DOHH2 (cell line): ENCODE results near the gene TMEM33.

Experiments
- H3F3A ChIP-seq: fragments of 200-600 bp; sonication (generic), shearing (Covaris generic); 2 replicates; pipeline ENCODE4 v1.6.0; 2016; ENCODE audit warnings: antibody characterized with exemption, mild to moderate bottlenecking; ENCODE audit not compliant: control insufficient read depth, insufficient read depth
- H3K27ac ChIP-seq: fragments of 200-600 bp; sonication (generic); 2 replicates; pipeline ENCODE4 v1.5.1; 2014; ENCODE audit warnings: low read depth, mild to moderate bottlenecking, low read length, moderate library complexity
- H3K27me3 ChIP-seq: fragments of 200-600 bp; sonication (generic); 2 replicates; pipeline ENCODE4 v1.6.1; 2014; ENCODE audit warnings: mild to moderate bottlenecking, low read length, mixed read lengths; ENCODE audit not compliant: control insufficient read depth
- H3K36me3 ChIP-seq: fragments of 200-600 bp; sonication (generic); 2 replicates; pipeline ENCODE4 v1.6.1; 2014; ENCODE audit warnings: mild to moderate bottlenecking, low read length, moderate library complexity, mixed read lengths; ENCODE audit not compliant: control insufficient read depth
- H3K4me1 ChIP-seq: fragments of 200-600 bp; sonication (generic); 2 replicates; pipeline ENCODE4 v1.6.1; 2014; ENCODE audit warnings: mild to moderate bottlenecking, low read length, mixed read lengths; ENCODE audit not compliant: control insufficient read depth
- H3K4me2 ChIP-seq: fragments of 200-600 bp; sonication (generic); 2 replicates; pipeline ENCODE4 v1.6.0; 2014; ENCODE audit warnings: mild to moderate bottlenecking, low read length, moderate library complexity
- H3K4me3 ChIP-seq: fragments of 200-600 bp; sonication (generic); 2 replicates; pipeline ENCODE4 v1.5.1; 2014; ENCODE audit warnings: mild to moderate bottlenecking, low read length, mixed read lengths
- H3K79me2 ChIP-seq: fragments of 200-600 bp; sonication (generic); 2 replicates; pipeline ENCODE4 v1.6.1; 2014; ENCODE audit warnings: mild to moderate bottlenecking, low read length, mixed read lengths; ENCODE audit not compliant: control insufficient read depth
- H3K9me2 ChIP-seq: fragments of 200-600 bp; sonication (generic); replicated peaks from 2 replicates; pipeline ENCODE4 v1.6.1; 2014; ENCODE audit warnings: mild to moderate bottlenecking, low read length, mixed read lengths; ENCODE audit not compliant: control insufficient read depth
- H3K9me3 ChIP-seq: fragments of 200-600 bp; sonication (generic); 2 replicates; pipeline ENCODE4 v1.6.1; 2014; ENCODE audit warnings: antibody characterized with exemption, low read length, mixed read lengths; ENCODE audit not compliant: control insufficient read depth, insufficient read depth
- H4K20me1 ChIP-seq: fragments of 200-600 bp; sonication (generic); 2 replicates; pipeline ENCODE4 v1.6.0; 2014; ENCODE audit warnings: low read depth, mild to moderate bottlenecking, antibody characterized with exemption, low read length, moderate library complexity; ENCODE audit not compliant: control insufficient read depth, insufficient read depth
- EZH2phosphoT487 ChIP-seq: fragments of 200-600 bp; sonication (generic); IDR thresholded peaks from 2 replicates; pipeline ENCODE4 v1.6.1; 2017; ENCODE audit warnings: borderline replicate concordance, mild to moderate bottlenecking, antibody characterized with exemption, low read length, moderate library complexity, mixed read lengths
- TF ChIP-seq, protein P1 (sequence below): fragments of 200-600 bp; sonication (generic); IDR thresholded peaks from one replicate; pipeline ENCODE4 v1.5.1; 2014; ENCODE audit warnings: antibody characterized with exemption, mild to moderate bottlenecking, low read depth, low read length; ENCODE audit not compliant: poor library complexity, severe bottlenecking

The TMEM33 gene

GRCh38 chr4:41933997-41934503 lies 1.2 kb upstream of the TMEM33 start:
- Histone ChIP-seq H3K9me2 (no peaks in the 10 kb centered on the region), H3K36me3 (peaks cover 38% of the 10 kb centered on the region), H3F3A (no peaks in the 10 kb centered on the region), H3K4me2 (peak overlapping the region; percentile 96), H3K79me2 (peaks cover 46% of the 10 kb centered on the region), H3K4me3 (peak overlapping the region; percentile 98), H3K27ac (no peak overlapping the region), H3K9me3 (peaks cover 8% of the 10 kb centered on the region), H3K27me3 (no peaks in the 10 kb centered on the region), H3K4me1 (peaks cover 33% of the 10 kb centered on the region), H4K20me1 (peaks cover 10% of the 10 kb centered on the region)
- TF ChIP-seq, protein P1, sequence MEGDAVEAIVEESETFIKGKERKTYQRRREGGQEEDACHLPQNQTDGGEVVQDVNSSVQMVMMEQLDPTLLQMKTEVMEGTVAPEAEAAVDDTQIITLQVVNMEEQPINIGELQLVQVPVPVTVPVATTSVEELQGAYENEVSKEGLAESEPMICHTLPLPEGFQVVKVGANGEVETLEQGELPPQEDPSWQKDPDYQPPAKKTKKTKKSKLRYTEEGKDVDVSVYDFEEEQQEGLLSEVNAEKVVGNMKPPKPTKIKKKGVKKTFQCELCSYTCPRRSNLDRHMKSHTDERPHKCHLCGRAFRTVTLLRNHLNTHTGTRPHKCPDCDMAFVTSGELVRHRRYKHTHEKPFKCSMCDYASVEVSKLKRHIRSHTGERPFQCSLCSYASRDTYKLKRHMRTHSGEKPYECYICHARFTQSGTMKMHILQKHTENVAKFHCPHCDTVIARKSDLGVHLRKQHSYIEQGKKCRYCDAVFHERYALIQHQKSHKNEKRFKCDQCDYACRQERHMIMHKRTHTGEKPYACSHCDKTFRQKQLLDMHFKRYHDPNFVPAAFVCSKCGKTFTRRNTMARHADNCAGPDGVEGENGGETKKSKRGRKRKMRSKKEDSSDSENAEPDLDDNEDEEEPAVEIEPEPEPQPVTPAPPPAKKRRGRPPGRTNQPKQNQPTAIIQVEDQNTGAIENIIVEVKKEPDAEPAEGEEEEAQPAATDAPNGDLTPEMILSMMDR, result no peak
- no peak for TF ChIP-seq EZH2phosphoT487

GRCh38 chr4:41934514-41934900 lies 722 bp upstream of the TMEM33 start:
- Histone ChIP-seq H3K9me3 (peaks cover 8% of the 10 kb centered on the region), H3K4me2 (peak overlapping the region; percentile 96), H3K27ac (no peak overlapping the region), H3F3A (no peaks in the 10 kb centered on the region), H3K4me3 (peak overlapping the region; percentile 98), H3K9me2 (no peaks in the 10 kb centered on the region), H3K79me2 (peaks cover 51% of the 10 kb centered on the region), H3K36me3 (peaks cover 42% of the 10 kb centered on the region), H3K4me1 (peaks cover 33% of the 10 kb centered on the region), H4K20me1 (peaks cover 13% of the 10 kb centered on the region), H3K27me3 (no peaks in the 10 kb centered on the region)
- TF ChIP-seq, protein P1, result no peak
- no peak for TF ChIP-seq EZH2phosphoT487

GRCh38 chr4:41935652-41936021 lies 408 bp downstream of the TMEM33 start:
- peaks cover 13% of the 10 kb centered on the region for H4K20me1 ChIP-seq
- H3K27ac ChIP-seq, result peak overlapping the region; percentile 54
- H3K79me2 ChIP-seq, result peaks cover 59% of the 10 kb centered on the region
- H3K9me2 ChIP-seq, result no peaks in the 10 kb centered on the region
- peak overlapping the region; percentile 96 for H3K4me2 ChIP-seq
- H3K9me3 ChIP-seq, result peaks cover 8% of the 10 kb centered on the region
- peak overlapping the region; percentile 98 for H3K4me3 ChIP-seq
- TF ChIP-seq EZH2phosphoT487, result no peak
- TF ChIP-seq, protein P1, result no peak
- H3K27me3 ChIP-seq, result no peaks in the 10 kb centered on the region
- peaks cover 52% of the 10 kb centered on the region for H3K36me3 ChIP-seq
- peaks cover 33% of the 10 kb centered on the region for H3K4me1 ChIP-seq
- no peaks in the 10 kb centered on the region for H3F3A ChIP-seq
